ENCODE measurements around the gene HS6ST2.

HS6ST2 gene

DNA sequence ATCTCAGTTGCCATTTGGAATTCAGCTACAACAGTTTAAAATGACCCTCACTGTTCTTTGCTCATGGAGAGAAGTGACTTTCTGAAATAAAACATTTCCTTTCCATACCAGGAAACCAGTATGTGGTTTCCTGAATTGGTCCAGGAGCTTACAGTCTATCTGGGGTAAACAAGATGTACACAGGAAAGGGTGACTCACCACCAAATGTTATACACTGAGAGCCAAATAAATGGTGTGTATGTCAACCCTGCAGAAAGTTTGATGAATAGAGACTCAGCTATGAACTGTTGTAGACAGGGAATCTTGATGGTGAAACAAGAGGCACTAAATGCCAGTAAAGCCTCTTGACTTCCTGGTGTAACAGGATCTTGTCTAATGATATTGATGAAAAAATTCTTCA is 100.4 kb downstream of the HS6ST2 start:
- no peak for DNase-seq (ENCODE audit: low read depth)
- TF ChIP-seq, protein P1, sequence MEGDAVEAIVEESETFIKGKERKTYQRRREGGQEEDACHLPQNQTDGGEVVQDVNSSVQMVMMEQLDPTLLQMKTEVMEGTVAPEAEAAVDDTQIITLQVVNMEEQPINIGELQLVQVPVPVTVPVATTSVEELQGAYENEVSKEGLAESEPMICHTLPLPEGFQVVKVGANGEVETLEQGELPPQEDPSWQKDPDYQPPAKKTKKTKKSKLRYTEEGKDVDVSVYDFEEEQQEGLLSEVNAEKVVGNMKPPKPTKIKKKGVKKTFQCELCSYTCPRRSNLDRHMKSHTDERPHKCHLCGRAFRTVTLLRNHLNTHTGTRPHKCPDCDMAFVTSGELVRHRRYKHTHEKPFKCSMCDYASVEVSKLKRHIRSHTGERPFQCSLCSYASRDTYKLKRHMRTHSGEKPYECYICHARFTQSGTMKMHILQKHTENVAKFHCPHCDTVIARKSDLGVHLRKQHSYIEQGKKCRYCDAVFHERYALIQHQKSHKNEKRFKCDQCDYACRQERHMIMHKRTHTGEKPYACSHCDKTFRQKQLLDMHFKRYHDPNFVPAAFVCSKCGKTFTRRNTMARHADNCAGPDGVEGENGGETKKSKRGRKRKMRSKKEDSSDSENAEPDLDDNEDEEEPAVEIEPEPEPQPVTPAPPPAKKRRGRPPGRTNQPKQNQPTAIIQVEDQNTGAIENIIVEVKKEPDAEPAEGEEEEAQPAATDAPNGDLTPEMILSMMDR (IDR thresholded peaks at IDR 0.05; ENCODE audit: control insufficient read depth, insufficient read depth, low read depth, low read length, missing control alignments) = no peak

DNA sequence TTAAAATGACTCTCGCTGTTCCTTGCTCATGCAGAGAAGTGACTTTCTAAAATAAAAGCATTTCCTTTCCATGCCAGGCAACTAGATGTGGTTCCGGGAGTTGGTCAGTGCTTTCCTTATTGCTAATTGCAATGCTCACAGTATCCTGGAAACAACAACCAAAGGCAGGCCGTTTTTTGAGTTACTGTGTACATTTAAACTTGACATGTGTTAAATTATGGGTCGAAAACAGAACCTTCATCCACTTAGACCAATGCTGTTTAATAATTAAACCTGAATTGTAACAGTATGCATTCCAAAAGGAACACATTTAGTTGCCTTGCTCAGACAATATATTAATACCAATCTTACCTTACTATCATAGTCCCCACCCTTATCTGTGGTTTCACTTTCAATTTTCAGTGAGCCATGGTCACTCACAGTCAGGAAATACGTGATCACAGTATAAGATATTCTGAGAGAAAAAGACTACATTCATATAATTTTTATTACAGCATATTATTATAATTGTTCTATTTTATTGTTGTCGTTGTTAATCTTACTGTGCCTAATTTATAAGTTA is 102.6 kb downstream of the HS6ST2 start:
- TF ChIP-seq, protein P1 (IDR thresholded peaks at IDR 0.05; ENCODE audit: control insufficient read depth, insufficient read depth, low read depth, low read length, missing control alignments) = no peak
- no peak for DNase-seq (ENCODE audit: low read depth)
- H3K4me3 ChIP-seq (ENCODE audit: control insufficient read depth, low read depth, low read length) = no peak overlapping the region

More for the DNA sequence above, 100.4 kb downstream of the HS6ST2 start:
- no peak overlapping the region for H3K4me3 ChIP-seq (ENCODE audit: control insufficient read depth, low read depth, low read length)

DNA sequence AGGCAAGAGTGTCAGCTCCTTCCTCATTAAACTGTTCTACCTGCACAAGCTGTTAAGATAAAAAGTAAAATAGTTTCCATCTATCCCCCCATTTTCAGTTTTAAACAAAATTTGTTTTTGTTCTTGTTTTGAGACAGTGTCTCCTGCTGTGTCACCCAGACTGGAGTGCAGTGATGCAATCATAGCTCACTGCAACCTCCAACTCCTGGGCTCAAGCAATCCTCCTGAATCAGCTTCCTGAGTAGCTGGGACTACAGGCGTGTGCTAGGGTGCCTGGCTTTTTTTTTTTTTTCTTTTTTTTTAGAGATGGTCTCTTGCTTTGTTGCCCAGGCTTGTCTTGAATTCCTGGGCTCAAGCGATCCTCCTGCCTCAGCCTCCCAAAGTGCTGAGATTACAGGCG is 105.4 kb downstream of the HS6ST2 start:
- no peak for DNase-seq (ENCODE audit: low read depth)
- TF ChIP-seq, protein P1 (IDR thresholded peaks at IDR 0.05; ENCODE audit: control insufficient read depth, insufficient read depth, low read depth, low read length, missing control alignments) = no peak
- H3K4me3 ChIP-seq (ENCODE audit: control insufficient read depth, low read depth, low read length) = no peak overlapping the region

DNA sequence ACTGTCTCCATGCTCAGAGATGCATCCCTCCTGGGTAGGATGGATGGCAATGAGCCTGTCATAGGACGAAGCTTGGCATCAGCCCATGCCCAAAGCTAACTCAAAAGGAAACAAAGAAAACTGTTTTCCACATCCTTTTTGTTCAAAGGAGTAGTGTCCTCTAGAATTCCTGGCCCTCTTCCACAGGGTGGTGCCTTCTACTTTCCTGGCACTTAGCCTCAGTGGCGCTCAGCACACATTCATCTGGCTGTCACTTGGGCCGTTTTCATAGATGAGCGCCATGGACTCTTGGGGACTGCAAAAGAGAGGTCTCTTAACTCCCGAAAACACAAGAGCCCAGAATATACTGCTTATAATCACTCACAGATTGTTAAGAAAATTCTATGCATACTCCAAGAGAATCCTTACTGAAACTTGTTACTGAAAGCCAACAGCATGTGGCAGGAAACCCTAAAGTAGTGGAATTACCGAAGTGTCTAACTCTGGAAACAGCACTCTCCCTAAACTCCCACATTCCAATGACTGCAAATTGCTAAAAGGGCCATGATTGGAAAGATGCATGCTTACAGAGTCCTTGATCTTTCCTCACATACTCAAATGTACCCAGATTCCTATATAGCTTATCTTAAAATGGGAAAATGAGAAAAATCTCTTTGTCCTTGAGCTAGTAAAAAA is 110.0 kb downstream of the HS6ST2 start:
- DNase-seq (ENCODE audit: low read depth) = no peak
- H3K4me3 ChIP-seq (ENCODE audit: control insufficient read depth, low read depth, low read length) = no peak overlapping the region
- TF ChIP-seq, protein P1 (IDR thresholded peaks at IDR 0.05; ENCODE audit: control insufficient read depth, insufficient read depth, low read depth, low read length, missing control alignments) = no peak

DNA sequence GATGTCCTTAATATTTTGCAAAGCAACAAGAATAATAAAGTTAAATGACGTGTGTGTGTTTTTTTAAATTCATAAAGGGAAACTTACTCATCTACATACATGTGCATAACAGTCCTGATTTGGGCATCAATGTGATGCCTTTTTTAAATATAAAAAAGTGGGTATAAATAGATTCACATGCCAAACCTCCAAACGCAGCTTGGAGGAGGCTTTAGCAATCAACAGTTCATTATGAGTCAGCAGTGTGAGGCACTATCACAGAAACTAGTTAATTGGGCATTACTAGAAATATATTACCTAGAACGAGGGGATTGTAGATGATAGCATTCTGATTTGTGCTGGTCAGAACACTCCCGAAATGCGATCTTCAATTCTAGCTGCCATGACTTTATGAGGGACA is 115.1 kb downstream of the HS6ST2 start:
- H3K4me3 ChIP-seq (ENCODE audit: control insufficient read depth, low read depth, low read length) = no peak overlapping the region
- TF ChIP-seq, protein P1 (IDR thresholded peaks at IDR 0.05; ENCODE audit: control insufficient read depth, insufficient read depth, low read depth, low read length, missing control alignments) = no peak
- DNase-seq (ENCODE audit: low read depth) = no peak

DNA sequence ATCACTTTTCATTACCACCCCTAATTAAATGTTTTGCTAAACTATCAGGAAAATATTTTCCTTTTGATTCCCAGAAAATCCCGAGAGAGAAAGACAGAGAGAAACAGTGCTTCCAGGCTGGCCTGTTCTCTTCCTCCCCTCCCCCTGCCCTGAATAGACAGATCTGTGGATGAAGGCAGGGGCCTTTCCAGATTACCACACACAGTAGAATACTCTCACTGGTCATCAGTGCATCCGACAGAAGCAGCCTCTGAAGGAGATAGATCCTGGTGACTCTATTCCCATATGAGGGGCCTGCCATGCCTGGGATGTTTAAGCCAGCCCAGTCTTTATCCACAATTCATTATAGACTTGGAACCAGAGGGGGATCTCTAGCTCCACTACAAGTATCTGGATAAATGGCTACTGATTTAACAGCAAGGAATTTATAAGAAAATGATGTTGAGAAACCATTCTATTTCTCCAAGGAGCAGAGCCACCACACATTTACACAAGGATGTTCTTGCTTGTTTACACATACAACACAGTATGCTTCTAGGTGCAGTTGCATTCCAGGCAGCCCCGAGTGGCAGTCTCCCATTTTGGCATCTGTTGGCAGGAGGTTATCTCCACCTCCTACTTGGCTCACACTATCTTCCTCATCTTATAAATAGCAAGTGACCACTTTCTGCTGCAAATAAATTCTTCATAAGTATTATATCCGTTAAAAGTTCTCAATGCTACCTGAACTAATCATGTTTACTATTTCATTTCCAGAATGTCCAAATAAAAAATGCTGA is 115.8 kb downstream of the HS6ST2 start:
- no peak for DNase-seq (ENCODE audit: low read depth)
- no peak overlapping the region for H3K4me3 ChIP-seq (ENCODE audit: control insufficient read depth, low read depth, low read length)
- TF ChIP-seq, protein P1 (IDR thresholded peaks at IDR 0.05; ENCODE audit: control insufficient read depth, insufficient read depth, low read depth, low read length, missing control alignments) = no peak
